GM18868 (cell line): ENCODE measurements around the gene SHH.
"Not testable (repeated sequence)": the region's sequence is repeated elsewhere in the genome, so short reads cannot be mapped to it uniquely, and the experiment has no call there.

Source experiments
- ATAC-seq: cut with Tn5 transposase; IDR thresholded peaks from one replicate; pipeline ENCODE4 v1.9.1; 2021; ENCODE audit warnings: mild to moderate bottlenecking, moderate library complexity; ENCODE audit not compliant: unreplicated experiment

SHH gene

GRCh38 chr7:155820788-155821187 lies 8.5 kb upstream of the SHH start:
- no peak for ATAC-seq

GRCh38 chr7:155820246-155820645 lies 8.0 kb upstream of the SHH start:
- ATAC-seq, result no peak

- no peak for ATAC-seq
These were observed 6.9 kb upstream of the SHH start for GRCh38 chr7:155819186-155819585.

GRCh38 chr7:155818820-155819168 lies 6.5 kb upstream of the SHH start:
- ATAC-seq, result no peak

GRCh38 chr7:155818154-155818819 lies 6.0 kb upstream of the SHH start:
- no peak for ATAC-seq

GRCh38 chr7:155817515-155817914 lies 5.3 kb upstream of the SHH start:
- not testable (repeated sequence) for ATAC-seq

GRCh38 chr7:155816996-155817395 lies 4.7 kb upstream of the SHH start:
- ATAC-seq, result no peak

- ATAC-seq, result no peak
These were observed 3.9 kb upstream of the SHH start for GRCh38 chr7:155816192-155816508.

GRCh38 chr7:155815332-155816191 lies 3.3 kb upstream of the SHH start:
- ATAC-seq, result peak; percentile 96

- ATAC-seq, result no peak
These were observed 2.3 kb upstream of the SHH start for GRCh38 chr7:155814316-155815276.

- no peak for ATAC-seq
These were observed 1.5 kb upstream of the SHH start for GRCh38 chr7:155813546-155814315.

- no peak for ATAC-seq
These were observed 862 bp upstream of the SHH start for GRCh38 chr7:155813125-155813524.

- no peak for ATAC-seq
These were observed 736 bp downstream of the SHH start for GRCh38 chr7:155811560-155811894.

GRCh38 chr7:155810770-155811559 lies 1.3 kb downstream of the SHH start:
- no peak for ATAC-seq

- no peak for ATAC-seq
These were observed 2.1 kb downstream of the SHH start for GRCh38 chr7:155809947-155810769.

- no peak for ATAC-seq
These were observed 2.8 kb downstream of the SHH start for GRCh38 chr7:155809332-155809946.

- no peak for ATAC-seq
These were observed 3.5 kb downstream of the SHH start for GRCh38 chr7:155808549-155809331.
